HepG2 (cell line): Measurements from ENCODE around the gene MECR. TPM values are rescaled to one million over a fixed set of nuclear protein-coding genes. Genes with fewer than 3 reads are reported as not detected.

Experiments
- ATAC-seq: fragments of 200-7000 bp; cut with Tn5 transposase; 3 replicates; pipeline ENCODE4 v1.9.1; 2020; ENCODE audit warnings: mild to moderate bottlenecking, moderate library complexity
- BruUV-seq: library from RNA; stranded (reverse); fragments of 400-500 nt; replicated peaks from 2 replicates; lab custom pipeline; 2021; lab: Mats Ljungman, UMichigan
- CTCF ChIA-PET: fragments of 300-600 bp; formaldehyde crosslinking; extraction: SDS; loops from one replicate; lab custom pipeline; 2021; ENCODE audit warnings: low total read pairs, inconsistent platforms, low intra/inter-chr PET ratio; lab: Yijun Ruan, JAX
- POLR2A ChIA-PET: fragments of 350-600 bp; sonication (Branson Sonifier 250); formaldehyde crosslinking; loops from one replicate; lab custom pipeline; 2020; ENCODE audit warnings: antibody characterized with exemption, inconsistent platforms; lab: Yijun Ruan, JAX
- DNase-seq: peaks from one replicate; pipeline ENCODE4 v3.0.0-alpha.2; 2015; ENCODE audit warnings: low spot score
- FAIRE-seq: peaks from 3 replicates; lab custom pipeline; 2011; peaks lifted over from hg19 to GRCh38; lab: Jason Lieb, UNC
- H2AFZ ChIP-seq: one replicate; pipeline ENCODE4 v1.6.1; 2011; ENCODE audit warnings: low read length, inconsistent platforms
- H3K27ac ChIP-seq: fragments of 300-600 bp; 3 replicates; pipeline ENCODE4 v1.8.0; 2011; ENCODE audit warnings: mixed run types, mild to moderate bottlenecking, mixed read lengths, low read length, inconsistent platforms; ENCODE audit not compliant: insufficient read depth; ENCODE audit errors: extremely low read length
- H3K27me3 ChIP-seq, 2 experiments: fragments of 200-600 bp in 1 of 2; 2 replicates in 1 of 2; 3 replicates in 1 of 2; pipeline versions ENCODE4 v1.6.0 to v1.8.0; 2011; ENCODE audit warnings: low read length in 2 of 2, mild to moderate bottlenecking in 2 of 2, moderate library complexity in 2 of 2, inconsistent platforms in 1 of 2; ENCODE audit not compliant: insufficient read depth in 2 of 2, control insufficient read depth in 1 of 2
- H3K36me3 ChIP-seq, 2 experiments: fragments of 200-600 bp in 1 of 2; replicated peaks in 1 of 2; 2 replicates in 1 of 2; 3 replicates in 1 of 2; pipeline versions ENCODE4 v1.5.1 to v1.8.0; 2011; ENCODE audit warnings: low read length in 2 of 2, inconsistent platforms in 1 of 2; ENCODE audit not compliant: insufficient read depth in 2 of 2, control insufficient read depth in 1 of 2
- H3K4me1 ChIP-seq: 2 replicates; pipeline ENCODE4 v1.5.1; 2012; ENCODE audit warnings: low read length, inconsistent platforms; ENCODE audit not compliant: insufficient read depth
- H3K4me2 ChIP-seq: 2 replicates; pipeline ENCODE4 v1.6.0; 2011; ENCODE audit warnings: low read depth, low read length, inconsistent platforms
- H3K4me3 ChIP-seq, 3 experiments: fragments of 200-600 bp in 1 of 3; sonication (generic), shearing (Covaris generic) in 1 of 3; replicated peaks in 1 of 3; 2 replicates each; pipeline ENCODE4 v1.5.1; 2011 to 2016; ENCODE audit warnings: low read length in 3 of 3, inconsistent platforms in 2 of 3, low read depth in 2 of 3, mild to moderate bottlenecking in 2 of 3, control low read depth in 1 of 3, mixed read lengths in 1 of 3; ENCODE audit not compliant: insufficient read depth in 1 of 3
- H3K79me2 ChIP-seq: one replicate; pipeline ENCODE4 v1.6.1; 2011; ENCODE audit warnings: low read length, inconsistent platforms; ENCODE audit not compliant: insufficient read depth
- H3K9ac ChIP-seq: 2 replicates; pipeline ENCODE4 v1.6.0; 2011; ENCODE audit warnings: mild to moderate bottlenecking, low read depth, low read length, inconsistent platforms; ENCODE audit not compliant: insufficient read depth
- H3K9me3 ChIP-seq: 2 replicates; pipeline ENCODE4 v1.5.1; 2012; ENCODE audit warnings: mild to moderate bottlenecking, low read length
- H4K20me1 ChIP-seq: 2 replicates; pipeline ENCODE4 v1.6.0; 2011; ENCODE audit warnings: inconsistent platforms, mild to moderate bottlenecking, low read length, moderate library complexity; ENCODE audit not compliant: insufficient read depth
- CREM ChIP-seq, 2 experiments: sonication (generic) in 1 of 2; formaldehyde crosslinking in 1 of 2; IDR thresholded peaks; 2 replicates each; pipeline versions ENCODE4 v1.4.0 to v1.6.1; 2016 to 2020; ENCODE audit warnings: antibody characterized with exemption in 1 of 2, mild to moderate bottlenecking in 1 of 2, missing genetic modification reagents in 1 of 2
- RBM22 ChIP-seq: fragments of 200-400 bp; formaldehyde crosslinking; optimal IDR thresholded peaks from 2 replicates; pipeline ENCODE3; 2017; ENCODE audit warnings: mild to moderate bottlenecking, low read length, moderate library complexity
- TGIF2 ChIP-seq: IDR thresholded peaks from 2 replicates; pipeline ENCODE4 v1.6.1; 2016; ENCODE audit warnings: control low read depth, missing compliant biosample characterization
- ZNF276 ChIP-seq: sonication (generic); formaldehyde crosslinking; IDR thresholded peaks from 2 replicates; pipeline ENCODE4 v1.4.0; 2020; ENCODE audit warnings: mild to moderate bottlenecking, low read depth, missing genetic modification reagents
- ZNF367 ChIP-seq: sonication (generic); formaldehyde crosslinking; IDR thresholded peaks from 2 replicates; pipeline ENCODE4 v1.4.0; 2020; ENCODE audit warnings: missing genetic modification reagents, borderline replicate concordance
- WGBS: methylation state at CpG from one replicate; pipeline ENCODE4 v1.1.6; 2017; ENCODE audit warnings: low lambda C conversion rate; 5-methylcytosine and 5-hydroxymethylcytosine counted together
- in situ Hi-C: cut with HindIII; loops from 2 replicates; pipeline ENCODE4 v1.10.0; 2017; ENCODE audit warnings: low pct_unique_long_range_greater_than_20kb; ENCODE audit not compliant: extremely low pct_ligation_motif_present
- intact Hi-C: fragments of 100-400 bp; cut with micrococcal nuclease; formaldehyde crosslinking; loops from one replicate; pipeline ENCODE4 v1.10.0; 2022; ENCODE audit not compliant: unreplicated experiment
- polyA plus RNA-seq, 8 experiments: library from polyadenylated mRNA; depleted of rRNA in 3 of 8; stranded (reverse) in 7 of 8; unstranded in 1 of 8; fragments of >200 nt; fragmentation: Illumina TruSeq in 4 of 8; extraction: Trizol in 4 of 8; gene quantifications; 2 replicates each; pipeline versions ENCODE4 v1.2.1 to v1.2.3, GENCODE V29; 2011 to 2016; ENCODE audit warnings: low read depth in 4 of 8, missing spikeins in 1 of 8, mixed read lengths in 1 of 8; ENCODE audit not compliant: insufficient read depth in 1 of 8
- total RNA-seq, 5 experiments: library from RNA; depleted of rRNA; stranded (reverse); fragments of >200 nt; fragmentation: Illumina TruSeq; extraction: Trizol; gene quantifications; 2 replicates each; pipeline ENCODE4 v1.2.3, GENCODE V29; 2016; ENCODE audit warnings: low read depth in 1 of 5

Gene MECR
- total and polyA plus RNA-seq, 2 of the 13 experiments (the other 11 are each of a cell fraction or from before 2014, with no cell fraction given) = 18.8 to 24.9 TPM

GRCh38 chr1:29172415-29172939 lies 58.3 kb downstream of the MECR start:
- Histone ChIP-seq H3K9me3 (no peaks in the 10 kb centered on the region), H3K4me2 (no peak overlapping the region), H3K27me3 (no peaks in the 10 kb centered on the region), H3K4me1 (peaks cover 40% of the 10 kb centered on the region), H3K79me2 (peaks cover 92% of the 10 kb centered on the region), H2AFZ (no peak overlapping the region), H3K27ac (no peak overlapping the region), H3K4me3 (no peak overlapping the region), H3K36me3 (peaks cover 8 to 41% of the 10 kb centered on the region in 2 experiments; a peak in 4 of 5 replicates), H3K9ac (no peak overlapping the region), H4K20me1 (peaks cover 63% of the 10 kb centered on the region)
- in situ Hi-C loops (no loop called here), intact Hi-C loops (no loop called here)
- no TSS peak for BruUV-seq
- ChIA-PET POLR2A (interaction anchor here (2.0 kb wide), 1 partner anchor 9 kb away, joined by 7 read pairs; the partner anchor contains the start of gene SRSF4), CTCF (no interaction called here)
- 96% methylated on average over 8 of the region's 8 CpGs for WGBS
- FAIRE-seq (no peak), ATAC-seq (no peak), DNase-seq (no peak)
- peak; percentile 56 for TF ChIP-seq RBM22
- no peak for TF ChIP-seq CREM (IDR thresholded peaks at IDR 0.05)
- TF ChIP-seq CREM (CRISPR knock-in tag; IDR thresholded peaks at IDR 0.05) = no peak

GRCh38 chr1:29171521-29171920 lies 59.2 kb downstream of the MECR start:
- H3K9ac ChIP-seq = no peak overlapping the region
- no peak overlapping the region for H3K4me3 ChIP-seq
- H3K4me1 ChIP-seq = peaks cover 40% of the 10 kb centered on the region
- no peak for FAIRE-seq
- H4K20me1 ChIP-seq = peaks cover 54% of the 10 kb centered on the region
- no peak for ATAC-seq
- 96% methylated on average over 5 of the region's 5 CpGs for WGBS
- no peaks in the 10 kb centered on the region for H3K9me3 ChIP-seq
- ChIA-PET CTCF (no interaction called here), POLR2A (interaction anchor here (2.0 kb wide), 1 partner anchor 10 kb away, joined by 7 read pairs; the partner anchor contains the start of gene SRSF4)
- DNase-seq = no peak
- BruUV-seq = TSS peak; percentile 3
- H3K4me2 ChIP-seq = no peak overlapping the region
- H2AFZ ChIP-seq = no peak overlapping the region
- no peaks in the 10 kb centered on the region for H3K27me3 ChIP-seq
- H3K36me3 ChIP-seq = peaks cover 10 to 45% of the 10 kb centered on the region in 2 experiments; a peak in 4 of 5 replicates
- intact Hi-C loops = no loop called here
- no peak for TF ChIP-seq ZNF276 (CRISPR knock-in tag)
- TF ChIP-seq TGIF2 (CRISPR knock-in tag) = no peak
- no peak for TF ChIP-seq ZNF367 (CRISPR knock-in tag)
- no peak overlapping the region for H3K27ac ChIP-seq
- in situ Hi-C loops = no loop called here
- H3K79me2 ChIP-seq = peaks cover 90% of the 10 kb centered on the region
